HG03135 (cell line): Measurements from ENCODE around the gene FAT1.

Experiments
- ATAC-seq: cut with Tn5 transposase; IDR thresholded peaks from one replicate; pipeline ENCODE4 v1.9.1; 2021; ENCODE audit warnings: mild to moderate bottlenecking, moderate library complexity; ENCODE audit not compliant: unreplicated experiment

FAT1 gene

GRCh38 chr4:186752325-186752724, 28.7 kb upstream of the FAT1 start:
- no peak for ATAC-seq

DNA sequence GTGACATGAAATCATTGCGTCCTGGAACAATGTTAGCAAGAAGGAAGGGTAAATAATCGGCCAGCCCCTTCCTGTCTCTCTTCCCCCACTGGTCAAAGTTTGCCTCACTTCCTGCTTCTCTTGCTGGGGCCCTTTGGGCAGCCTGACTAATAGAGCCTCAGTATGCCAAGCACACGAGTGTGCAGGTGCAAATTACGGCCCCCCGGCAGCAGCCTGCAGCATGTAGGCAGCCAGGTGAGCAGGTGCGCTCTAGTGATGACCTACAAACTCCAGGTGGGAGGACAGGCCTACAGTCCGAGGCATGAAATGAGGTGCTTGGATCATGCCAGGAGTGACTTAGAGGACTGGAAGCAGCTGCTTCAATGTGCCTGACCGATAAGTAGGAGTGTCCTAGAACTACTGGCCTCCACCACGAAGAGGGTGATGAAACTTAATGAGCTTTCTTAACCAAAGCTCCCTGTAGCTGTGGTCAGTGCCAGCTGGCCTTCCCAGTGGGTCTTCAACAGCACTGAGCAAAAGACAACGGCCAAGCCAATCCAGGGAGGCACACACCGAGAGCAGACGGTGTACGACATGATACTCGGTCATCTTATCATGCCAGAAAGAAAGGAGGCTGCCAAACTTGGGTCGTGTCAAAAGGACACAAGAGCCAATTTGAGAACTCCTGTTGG, 26.1 kb upstream of the FAT1 start:
- no peak for ATAC-seq

DNA sequence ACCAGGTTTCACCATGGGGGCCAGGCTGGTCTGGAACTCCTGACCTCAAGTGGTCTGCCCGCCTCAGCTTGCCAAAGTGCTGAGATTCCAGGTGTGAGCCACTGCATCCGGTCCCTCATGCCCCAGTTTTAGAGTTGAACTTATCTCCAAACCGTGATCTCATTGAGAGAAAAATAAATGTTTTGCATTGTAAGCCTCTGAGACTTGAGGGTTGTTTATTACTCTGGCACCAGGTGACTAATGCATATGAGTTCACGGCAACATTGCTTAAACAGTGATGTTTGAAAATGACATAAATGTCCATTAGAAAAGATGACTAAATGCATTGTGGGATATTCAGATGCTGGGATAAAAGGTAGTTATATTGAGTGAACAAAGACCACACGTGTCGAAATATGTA, 22.9 kb upstream of the FAT1 start:
- no peak for ATAC-seq

GRCh38 chr4:186743261-186743660, 19.6 kb upstream of the FAT1 start:
- ATAC-seq: no peak

GRCh38 chr4:186740822-186741221, 17.2 kb upstream of the FAT1 start:
- ATAC-seq: no peak

DNA sequence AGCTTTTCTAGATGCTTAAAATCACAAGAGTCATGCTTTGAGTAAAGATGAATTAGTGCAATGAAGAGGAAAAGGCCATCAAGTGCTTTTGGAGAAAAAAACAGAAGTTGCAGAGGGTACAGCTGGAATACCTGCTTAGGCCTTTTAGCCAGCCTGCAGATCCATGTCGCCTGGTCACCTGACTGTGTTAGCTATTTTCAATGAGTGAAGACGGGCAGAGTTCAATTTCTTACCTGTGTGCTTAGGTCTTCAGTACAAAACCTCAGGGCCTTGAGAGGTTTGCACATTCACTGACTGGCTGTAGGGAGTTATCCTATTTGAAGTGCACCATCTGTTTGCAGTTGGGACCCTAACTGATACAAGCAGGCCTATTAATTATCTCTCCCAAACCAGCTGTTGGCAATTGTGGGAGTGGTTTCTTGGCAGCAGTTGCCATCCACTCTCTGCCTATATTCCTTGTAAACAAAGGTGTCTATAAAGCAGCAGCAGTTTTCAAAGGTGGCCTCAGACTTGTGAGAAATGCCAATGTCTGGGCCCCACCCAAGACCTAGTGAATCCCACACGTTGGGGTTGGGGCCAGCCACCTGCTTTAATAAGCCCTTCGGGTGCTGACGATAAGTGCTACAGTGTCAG, 16.3 kb upstream of the FAT1 start:
- no peak for ATAC-seq

DNA sequence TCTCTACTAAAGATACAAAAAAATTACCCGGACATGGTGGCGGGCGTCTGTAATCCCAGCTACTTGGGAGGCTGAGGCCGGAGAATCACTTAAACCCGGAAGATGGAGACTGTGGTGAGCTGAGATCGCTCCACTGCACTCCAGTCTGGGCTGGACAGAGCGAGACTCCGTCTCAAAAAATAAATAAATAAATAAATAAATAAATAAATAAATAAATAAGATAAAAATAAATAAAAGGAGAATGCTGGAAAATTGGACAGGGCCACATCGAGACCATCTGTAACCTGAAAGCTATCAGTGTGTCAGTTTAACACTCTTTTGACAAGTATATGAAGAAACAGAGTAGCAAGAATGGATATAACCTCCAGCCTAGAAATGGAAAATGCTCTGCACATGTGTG, 15.7 kb upstream of the FAT1 start:
- ATAC-seq: no peak

- ATAC-seq: no peak
These were observed 14.8 kb upstream of the FAT1 start for GRCh38 chr4:186738421-186738820.

DNA sequence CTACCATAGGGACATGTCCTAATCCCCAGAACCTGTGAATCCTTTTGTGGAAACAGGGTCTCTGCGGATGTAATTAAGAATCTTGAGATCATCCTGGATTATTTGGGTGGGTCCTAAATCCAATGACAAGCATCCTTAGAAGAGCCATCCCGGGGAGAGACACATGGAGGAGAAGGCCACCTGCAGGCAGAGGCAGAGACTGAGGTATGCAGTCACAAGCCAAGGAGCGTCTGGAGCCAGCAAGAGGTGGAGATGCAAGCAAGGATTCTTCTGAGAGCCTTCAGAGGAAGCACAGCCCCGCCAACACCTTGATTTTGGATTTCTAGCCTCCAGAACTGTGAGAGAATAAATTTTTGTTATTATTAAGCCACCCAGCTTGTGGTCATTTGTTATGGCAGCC, 13.8 kb upstream of the FAT1 start:
- no peak for ATAC-seq

GRCh38 chr4:186736466-186736865, 12.8 kb upstream of the FAT1 start:
- no peak for ATAC-seq

GRCh38 chr4:186734251-186734650, 10.6 kb upstream of the FAT1 start:
- ATAC-seq: no peak

DNA sequence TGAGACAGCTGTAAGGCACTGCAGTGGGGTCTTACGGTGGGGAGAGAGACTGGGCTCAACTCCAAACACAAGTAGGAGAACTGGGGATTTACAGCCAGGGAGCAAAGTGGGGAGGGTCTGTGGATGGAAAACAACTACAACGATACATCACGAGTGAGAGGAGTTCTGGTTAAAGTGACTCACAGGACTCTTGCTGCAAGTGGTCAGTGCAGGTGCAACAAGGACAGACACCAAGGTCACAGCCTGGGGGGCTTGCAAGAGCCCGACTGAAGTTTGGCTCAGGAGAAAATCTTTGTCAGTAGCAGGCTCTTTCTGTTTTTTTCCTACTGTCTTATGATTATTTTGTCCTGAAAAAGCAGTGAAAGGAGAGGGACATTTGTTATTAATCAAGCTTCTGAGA, 10.1 kb upstream of the FAT1 start:
- no peak for ATAC-seq

DNA sequence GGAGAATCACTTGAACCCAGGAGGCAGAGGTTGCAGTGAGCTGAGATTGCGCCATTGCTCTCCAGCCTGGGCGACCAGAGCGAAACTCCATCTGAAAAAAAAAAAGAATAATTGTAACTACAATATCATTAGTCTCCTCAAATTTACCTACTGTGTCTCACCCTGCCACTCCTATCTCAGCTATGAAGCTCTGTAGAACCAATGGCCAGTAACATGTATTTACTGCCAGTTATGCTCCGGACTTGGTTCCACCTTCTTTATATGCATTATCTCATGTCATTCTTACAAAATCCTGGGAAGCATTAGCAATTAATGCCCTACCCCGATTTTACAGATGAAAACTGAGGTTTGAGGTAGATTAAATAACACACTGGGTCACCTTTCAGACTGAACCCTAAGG, 7.0 kb upstream of the FAT1 start:
- ATAC-seq: no peak

DNA sequence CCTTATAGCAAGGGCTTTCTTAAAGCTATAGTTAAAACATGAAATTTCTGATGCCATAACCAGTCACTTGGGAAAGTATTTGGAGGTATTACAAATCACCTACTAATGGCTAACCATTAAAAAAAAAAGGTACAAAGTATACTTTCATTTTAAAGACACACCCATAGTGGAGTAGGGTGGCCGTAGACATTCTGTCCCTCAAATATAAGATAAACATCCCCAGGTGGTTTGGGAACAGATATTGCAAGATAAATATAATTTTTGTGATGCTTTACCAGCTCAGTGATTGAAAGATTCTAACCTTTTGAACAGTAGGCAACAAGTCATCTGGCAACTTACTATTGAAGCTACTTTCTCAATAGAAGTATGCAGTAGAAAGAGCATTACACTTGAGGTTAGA, 6.2 kb upstream of the FAT1 start:
- no peak for ATAC-seq

DNA sequence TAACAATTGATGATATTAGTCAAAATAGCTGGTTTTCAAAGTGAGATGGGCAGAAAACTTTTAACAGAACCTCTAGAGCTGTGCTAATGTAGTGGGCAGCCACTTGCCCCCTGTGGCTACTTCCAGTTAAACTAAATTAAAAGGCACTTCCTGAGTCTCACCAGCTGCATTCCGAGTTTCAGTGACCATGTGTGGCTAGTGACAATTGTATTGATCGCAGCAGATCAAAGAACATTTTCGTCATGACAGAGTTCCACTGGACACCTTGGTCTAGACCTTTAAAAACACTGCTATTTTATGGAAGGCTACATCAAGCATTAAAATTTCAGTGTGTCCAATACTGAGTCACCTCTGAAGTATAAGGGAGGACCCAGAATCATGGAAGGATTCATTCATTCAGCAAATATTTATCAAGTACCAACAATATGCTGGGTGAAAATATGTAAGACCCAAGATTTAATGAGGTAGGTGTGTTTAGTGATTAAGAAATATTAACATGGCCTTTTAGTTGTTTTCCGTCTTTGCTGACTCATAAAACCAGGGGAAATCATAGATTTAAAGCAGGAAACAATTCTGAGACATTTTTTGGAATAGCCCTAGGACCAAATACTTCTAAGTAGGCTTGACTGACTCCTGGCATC, 5.1 kb upstream of the FAT1 start:
- ATAC-seq: no peak

DNA sequence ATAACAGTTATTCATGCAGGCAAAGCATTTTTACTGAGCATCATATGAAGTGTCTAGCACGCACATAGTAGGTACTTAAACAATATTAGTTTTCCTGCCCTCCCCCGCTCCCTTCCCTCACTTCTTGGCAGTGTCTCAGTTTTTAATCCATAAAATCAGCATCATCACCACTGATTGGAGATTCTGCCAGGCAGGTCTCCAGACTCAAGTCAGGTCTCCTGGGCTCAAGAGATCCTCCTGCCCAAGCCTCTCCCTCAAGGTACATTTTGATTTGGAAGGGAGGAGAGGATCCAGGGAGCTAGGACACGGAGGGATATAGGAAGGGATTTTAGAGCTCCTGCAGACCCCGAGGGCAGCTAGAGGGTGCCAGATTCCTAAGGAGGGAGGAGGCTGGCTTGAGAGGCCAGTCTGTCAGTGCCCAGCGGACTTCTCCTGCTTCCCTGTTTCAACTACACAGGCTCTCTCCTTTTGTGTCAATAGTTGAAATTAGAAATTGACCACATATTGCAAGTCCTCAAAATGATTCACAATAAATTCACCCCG, 4.4 kb upstream of the FAT1 start:
- ATAC-seq: no peak

GRCh38 chr4:186727169-186727976, 3.7 kb upstream of the FAT1 start:
- ATAC-seq: no peak

GRCh38 chr4:186726426-186727168, 2.9 kb upstream of the FAT1 start:
- no peak for ATAC-seq

GRCh38 chr4:186725469-186726425, 2.1 kb upstream of the FAT1 start:
- no peak for ATAC-seq
